PC-9 (cell line): ENCODE results near the gene MCM8. TPM values are rescaled to one million over a fixed set of nuclear protein-coding genes. Genes with fewer than 3 reads are reported as not detected.

Experiments
- BruUV-seq: library from RNA; stranded (reverse); fragments of 400-500 nt; replicated peaks from 2 replicates; lab custom pipeline; 2021; lab: Mats Ljungman, UMichigan
- CTCF ChIA-PET: fragments of 300-600 bp; sonication (Branson Sonifier 250); formaldehyde crosslinking; loops from one replicate; lab custom pipeline; 2022; ENCODE audit warnings: antibody characterized with exemption; lab: Charles Lee
- POLR2A ChIA-PET: fragments of 300-600 bp; sonication (Branson Sonifier 250); formaldehyde crosslinking; loops from one replicate; lab custom pipeline; 2022; ENCODE audit warnings: antibody characterized with exemption; ENCODE audit not compliant: unreplicated experiment; lab: Charles Lee
- DNase-seq, 2 experiments: peaks; one replicate each; pipeline versions ENCODE4 v3.0.0 to v3.0.0-alpha.2; 2015 to 2022; ENCODE audit warnings: mixed read lengths in 1 of 2
- H2AFZ ChIP-seq: fragments of 200-600 bp; sonication (generic); 2 replicates; pipeline ENCODE4 v1.8.1; 2017; ENCODE audit warnings: antibody characterized with exemption
- H3F3A ChIP-seq: fragments of 200-600 bp; sonication (generic); 2 replicates; pipeline ENCODE4 v1.8.1; 2017; ENCODE audit warnings: antibody characterized with exemption, mild to moderate bottlenecking, low read depth; ENCODE audit not compliant: insufficient read depth
- H3K27ac ChIP-seq: fragments of 200-600 bp; sonication (generic); 2 replicates; pipeline ENCODE4 v1.6.1; 2016; ENCODE audit warnings: mixed run types
- H3K27me3 ChIP-seq: fragments of 200-600 bp; sonication (generic); 2 replicates; pipeline ENCODE4 v1.6.1; 2016; ENCODE audit warnings: low read depth, mixed run types; ENCODE audit not compliant: insufficient read depth
- H3K36me3 ChIP-seq: fragments of 200-600 bp; sonication (generic); 2 replicates; pipeline ENCODE4 v1.6.1; 2016; ENCODE audit warnings: low read depth, mixed run types
- H3K4me1 ChIP-seq: fragments of 200-600 bp; sonication (generic); replicated peaks from 2 replicates; pipeline ENCODE4 v1.6.1; 2016; ENCODE audit warnings: mixed run types; ENCODE audit not compliant: insufficient read depth
- H3K4me2 ChIP-seq: fragments of 200-600 bp; sonication (generic); 2 replicates; pipeline ENCODE4 v1.6.1; 2017; ENCODE audit warnings: mixed run types
- H3K4me3 ChIP-seq: fragments of 200-600 bp; sonication (generic); 2 replicates; pipeline ENCODE4 v1.6.1; 2016; ENCODE audit warnings: mixed run types
- H3K79me2 ChIP-seq: fragments of 200-600 bp; sonication (generic); 2 replicates; pipeline ENCODE4 v1.6.1; 2017; ENCODE audit warnings: low read depth, mixed run types
- H3K9me2 ChIP-seq: fragments of 200-600 bp; sonication (generic); 2 replicates; pipeline ENCODE4 v1.8.1; 2017; ENCODE audit warnings: mild to moderate bottlenecking; ENCODE audit not compliant: insufficient read depth
- H3K9me3 ChIP-seq: fragments of 200-600 bp; sonication (generic); 2 replicates; pipeline ENCODE4 v1.8.1; 2016; ENCODE audit warnings: low read depth; ENCODE audit not compliant: insufficient read depth
- H4K20me1 ChIP-seq: fragments of 200-600 bp; sonication (generic); 2 replicates; pipeline ENCODE4 v1.8.1; 2017; ENCODE audit not compliant: insufficient read depth
- CTCF ChIP-seq: fragments of 200-600 bp; sonication (generic); conservative IDR thresholded peaks from 2 replicates; pipeline ENCODE4 v1.6.1; 2017; ENCODE audit warnings: mixed run types, antibody characterized with exemption, mild to moderate bottlenecking, moderate library complexity
- EZH2 ChIP-seq: fragments of 200-600 bp; sonication (generic); IDR thresholded peaks from 2 replicates; pipeline ENCODE4 v1.8.0; 2017; ENCODE audit warnings: antibody characterized with exemption, low read depth
- intact Hi-C: fragments of 100-400 bp; cut with micrococcal nuclease; formaldehyde crosslinking; loops from one replicate; pipeline ENCODE4 v1.10.0; 2022; ENCODE audit not compliant: unreplicated experiment
- total RNA-seq: library from RNA; stranded (reverse); gene quantifications from 2 replicates; pipeline ENCODE4 v1.2.3, GENCODE V29; 2021

MCM8 gene
- total RNA-seq, 1 experiment from 2014 or later, result 22.4 TPM

GRCh38 chr20:6039766-6040165 is 89.3 kb downstream of the MCM8 start:
- ChIA-PET POLR2A (no interaction called here), CTCF (no interaction called here)
- Histone ChIP-seq H3K4me2 (no peak overlapping the region), H3F3A (no peaks in the 10 kb centered on the region), H3K4me3 (no peak overlapping the region), H3K27me3 (no peaks in the 10 kb centered on the region), H3K9me3 (no peaks in the 10 kb centered on the region), H3K36me3 (peaks cover 9% of the 10 kb centered on the region; the same call in 1 of the 2 replicates), H3K27ac (no peak overlapping the region), H2AFZ (no peak overlapping the region), H3K4me1 (no peaks in the 10 kb centered on the region), H3K79me2 (no peaks in the 10 kb centered on the region), H3K9me2 (no peaks in the 10 kb centered on the region), H4K20me1 (no peaks in the 10 kb centered on the region)
- DNase-seq, result no peak
- BruUV-seq, result no TSS peak
- no peak for TF ChIP-seq EZH2
- TF ChIP-seq CTCF, result no peak
- intact Hi-C loops, result no loop called here

GRCh38 chr20:6040540-6040939 is 90.1 kb downstream of the MCM8 start:
- Histone ChIP-seq H3K36me3 (peaks cover 9% of the 10 kb centered on the region; the same call in 1 of the 2 replicates), H3K27ac (no peak overlapping the region), H2AFZ (no peak overlapping the region), H3K9me2 (no peaks in the 10 kb centered on the region), H3F3A (no peaks in the 10 kb centered on the region), H3K79me2 (no peaks in the 10 kb centered on the region), H3K4me2 (no peak overlapping the region), H3K9me3 (no peaks in the 10 kb centered on the region), H3K27me3 (no peaks in the 10 kb centered on the region), H3K4me1 (no peaks in the 10 kb centered on the region), H4K20me1 (no peaks in the 10 kb centered on the region), H3K4me3 (no peak overlapping the region)
- POLR2A ChIA-PET, result no interaction called here
- TF ChIP-seq EZH2 (no peak), CTCF (no peak)
- no TSS peak for BruUV-seq
- CTCF ChIA-PET, result no interaction called here
- intact Hi-C loops, result no loop called here
- no peak for DNase-seq

GRCh38 chr20:6040958-6041807 is 90.7 kb downstream of the MCM8 start:
- H3K9me3 ChIP-seq, result no peaks in the 10 kb centered on the region
- H3F3A ChIP-seq, result no peaks in the 10 kb centered on the region
- no peaks in the 10 kb centered on the region for H3K27me3 ChIP-seq
- BruUV-seq, result no TSS peak
- DNase-seq, result no peak
- intact Hi-C loops, result no loop called here
- H2AFZ ChIP-seq, result no peak overlapping the region
- no peaks in the 10 kb centered on the region for H3K4me1 ChIP-seq
- H3K4me3 ChIP-seq, result no peak overlapping the region
- CTCF ChIA-PET, result no interaction called here
- no peak overlapping the region for H3K4me2 ChIP-seq
- no peaks in the 10 kb centered on the region for H3K9me2 ChIP-seq
- POLR2A ChIA-PET, result no interaction called here
- no peak overlapping the region for H3K27ac ChIP-seq
- H3K36me3 ChIP-seq, result peaks cover 6% of the 10 kb centered on the region; the same call in 1 of the 2 replicates
- TF ChIP-seq CTCF (no peak), EZH2 (no peak)
- H4K20me1 ChIP-seq, result no peaks in the 10 kb centered on the region
- no peaks in the 10 kb centered on the region for H3K79me2 ChIP-seq
